H1 (cell line): Measurements from ENCODE around the gene SCGB1D2.

Experiments used
- EP300 ChIP-seq, 2 experiments: IDR thresholded peaks; 1 replicate in 1 of 2; 2 replicates in 1 of 2; pipeline ENCODE4 v1.6.1; 2011 to 2012; ENCODE audit warnings: low read depth in 2 of 2, low read length in 2 of 2, mild to moderate bottlenecking in 2 of 2, borderline replicate concordance in 1 of 2, inconsistent platforms in 1 of 2, moderate library complexity in 1 of 2
- MAFK ChIP-seq: IDR thresholded peaks from 2 replicates; pipeline ENCODE4 v1.6.1; 2012; ENCODE audit warnings: low read depth, mild to moderate bottlenecking, improper control_type of control experiment, low read length
- POLR2AphosphoS5 ChIP-seq: IDR thresholded peaks from 2 replicates; pipeline ENCODE4 v1.6.1; 2011; ENCODE audit warnings: low read depth, low read length
- RNF2 ChIP-seq: fragments of 200-900, 300-1000 bp; sonication (generic); IDR thresholded peaks from 2 replicates; pipeline ENCODE4 v1.7.1; 2016; ENCODE audit warnings: borderline replicate concordance, low read depth, mild to moderate bottlenecking, antibody characterized with exemption, low read length; ENCODE audit not compliant: poor library complexity, severe bottlenecking; ENCODE audit errors: missing control alignments
- TAF1 ChIP-seq: IDR thresholded peaks from 2 replicates; pipeline ENCODE4 v1.6.1; 2011; ENCODE audit warnings: mild to moderate bottlenecking, low read depth, low read length
- YY1 ChIP-seq: IDR thresholded peaks from 2 replicates; pipeline ENCODE4 v1.6.1; 2011; ENCODE audit warnings: low read depth, mild to moderate bottlenecking, low read length
- TF ChIP-seq, protein P1 (sequence below), 3 experiments: IDR thresholded peaks; 1 replicate in 2 of 3; 2 replicates in 1 of 3; pipeline versions ENCODE4 v1.5.1 to v1.6.1; 2011; ENCODE audit warnings: low read length in 3 of 3, mild to moderate bottlenecking in 3 of 3, inconsistent platforms in 2 of 3, low read depth in 1 of 3, moderate library complexity in 1 of 3; ENCODE audit not compliant: insufficient read depth in 1 of 3; ENCODE audit errors: control extremely low read depth in 1 of 3

DNA sequence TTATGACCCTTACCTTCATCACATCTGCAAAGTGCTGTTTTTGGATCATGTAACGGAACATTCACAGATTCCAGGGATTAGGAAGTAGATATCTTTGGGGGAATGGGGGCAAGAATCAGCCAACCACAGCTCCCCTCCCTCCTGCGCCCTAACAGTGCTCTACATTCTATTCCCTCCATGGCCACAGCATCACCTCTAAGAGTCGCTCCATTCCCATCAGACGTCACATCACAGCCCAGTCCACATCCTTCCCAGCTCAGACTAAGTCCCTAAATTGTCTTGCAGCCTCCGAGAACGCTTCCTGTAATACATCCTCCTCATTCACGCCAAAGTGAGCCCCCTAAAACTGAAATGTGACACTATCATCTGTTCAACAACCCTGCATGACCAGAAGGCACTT is 46.1 kb upstream of the SCGB1D2 start:
- TF ChIP-seq RNF2: no peak
- no peak for TF ChIP-seq MAFK
- no peak for TF ChIP-seq EP300 (IDR thresholded peaks at IDR 0.05; ENCODE audit: borderline replicate concordance in 1 of 2, low read depth in 2 of 2, low read length in 2 of 2)
- TF ChIP-seq POLR2AphosphoS5: no peak
- TF ChIP-seq YY1: no peak
- TF ChIP-seq, protein P1, sequence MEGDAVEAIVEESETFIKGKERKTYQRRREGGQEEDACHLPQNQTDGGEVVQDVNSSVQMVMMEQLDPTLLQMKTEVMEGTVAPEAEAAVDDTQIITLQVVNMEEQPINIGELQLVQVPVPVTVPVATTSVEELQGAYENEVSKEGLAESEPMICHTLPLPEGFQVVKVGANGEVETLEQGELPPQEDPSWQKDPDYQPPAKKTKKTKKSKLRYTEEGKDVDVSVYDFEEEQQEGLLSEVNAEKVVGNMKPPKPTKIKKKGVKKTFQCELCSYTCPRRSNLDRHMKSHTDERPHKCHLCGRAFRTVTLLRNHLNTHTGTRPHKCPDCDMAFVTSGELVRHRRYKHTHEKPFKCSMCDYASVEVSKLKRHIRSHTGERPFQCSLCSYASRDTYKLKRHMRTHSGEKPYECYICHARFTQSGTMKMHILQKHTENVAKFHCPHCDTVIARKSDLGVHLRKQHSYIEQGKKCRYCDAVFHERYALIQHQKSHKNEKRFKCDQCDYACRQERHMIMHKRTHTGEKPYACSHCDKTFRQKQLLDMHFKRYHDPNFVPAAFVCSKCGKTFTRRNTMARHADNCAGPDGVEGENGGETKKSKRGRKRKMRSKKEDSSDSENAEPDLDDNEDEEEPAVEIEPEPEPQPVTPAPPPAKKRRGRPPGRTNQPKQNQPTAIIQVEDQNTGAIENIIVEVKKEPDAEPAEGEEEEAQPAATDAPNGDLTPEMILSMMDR (IDR thresholded peaks at IDR 0.05; ENCODE audit: control extremely low read depth in 1 of 3, insufficient read depth in 1 of 3, low read depth in 1 of 3, low read length in 3 of 3): peak; percentile 32 to 60 (median 53); a peak in 3 of 4 replicates
- no peak for TF ChIP-seq TAF1
